K562 (cell line): ENCODE data around the gene LMBR1L. TPM values are rescaled to one million over a fixed set of nuclear protein-coding genes. Genes with fewer than 3 reads are reported as not detected.

ENCODE experiments used
- ATAC-seq: fragments of 200-7000 bp; cut with Tn5 transposase; 3 replicates; pipeline ENCODE4 v1.9.1; 2020; ENCODE audit warnings: moderate library complexity
- BruUV-seq: library from RNA; stranded (reverse); fragments of 400-500 nt; replicated peaks from 2 replicates; lab custom pipeline; 2021; lab: Mats Ljungman, UMichigan
- CTCF ChIA-PET: fragments of 300-600 bp; formaldehyde crosslinking; extraction: SDS; loops from one replicate; lab custom pipeline; 2021; ENCODE audit warnings: low intra/inter-chr PET ratio; lab: Yijun Ruan, JAX
- POLR2A ChIA-PET: fragments of 300-600, 350-650 bp; sonication (Branson Sonifier 250); formaldehyde crosslinking; extraction: SDS; loops from one replicate; lab custom pipeline; 2021; ENCODE audit warnings: antibody characterized with exemption, inconsistent platforms; lab: Yijun Ruan, JAX
- DNase-seq, 4 experiments: peaks; one replicate each; pipeline versions ENCODE4 v3.0.0 to v3.0.0-alpha.2; 2011 to 2018; ENCODE audit warnings: low spot score in 3 of 4, mixed read lengths in 3 of 4; ENCODE audit errors: extremely low read depth in 1 of 4
- FAIRE-seq: peaks from 2 replicates; lab custom pipeline; 2011; peaks lifted over from hg19 to GRCh38; lab: Jason Lieb, UNC
- H2AFZ ChIP-seq: 2 replicates; pipeline ENCODE4 v1.6.0; 2011; ENCODE audit warnings: low read depth, low read length, control low read depth, inconsistent platforms
- H3K27ac ChIP-seq: fragments of 200-600 bp; 3 replicates; pipeline ENCODE4 v1.8.0; 2011; ENCODE audit warnings: low read depth, mild to moderate bottlenecking, control low read depth, inconsistent platforms, low read length, moderate library complexity, mixed read lengths; ENCODE audit errors: extremely low read depth
- H3K27me3 ChIP-seq, 2 experiments: fragments of 300-600 bp in 1 of 2; 2 replicates in 1 of 2; 3 replicates in 1 of 2; pipeline versions ENCODE4 v1.6.0 to v1.8.0; 2011; ENCODE audit warnings: inconsistent platforms in 2 of 2, low read length in 2 of 2, mild to moderate bottlenecking in 1 of 2, mixed read lengths in 1 of 2, moderate library complexity in 1 of 2; ENCODE audit not compliant: control insufficient read depth in 2 of 2, insufficient read depth in 2 of 2
- H3K36me3 ChIP-seq: fragments of 300-600 bp; 3 replicates; pipeline ENCODE4 v1.8.0; 2011; ENCODE audit warnings: mild to moderate bottlenecking, low read length, inconsistent platforms; ENCODE audit not compliant: control insufficient read depth, insufficient read depth
- H3K4me1 ChIP-seq, 2 experiments: fragments of 200-600 bp in 1 of 2; replicated peaks in 1 of 2; 2 replicates in 1 of 2; 3 replicates in 1 of 2; pipeline versions ENCODE4 v1.5.1 to v1.8.0; 2011; ENCODE audit warnings: inconsistent platforms in 2 of 2, low read length in 2 of 2, mild to moderate bottlenecking in 1 of 2, mixed read lengths in 1 of 2, moderate library complexity in 1 of 2; ENCODE audit not compliant: control insufficient read depth in 2 of 2, insufficient read depth in 2 of 2
- H3K4me2 ChIP-seq: 2 replicates; pipeline ENCODE4 v1.6.1; 2011; ENCODE audit warnings: low read length, control low read depth, inconsistent platforms, mixed read lengths; ENCODE audit not compliant: insufficient read depth
- H3K4me3 ChIP-seq: fragments of 200-600 bp; sonication (generic), shearing (Covaris generic); 2 replicates; pipeline ENCODE4 v1.5.1; 2016; ENCODE audit warnings: control low read depth, inconsistent platforms
- H3K79me2 ChIP-seq: fragments of 200-600 bp; 3 replicates; pipeline ENCODE4 v1.8.0; 2011; ENCODE audit warnings: low read length, inconsistent platforms; ENCODE audit not compliant: control insufficient read depth, insufficient read depth
- H3K9ac ChIP-seq, 2 experiments: 2 replicates each; pipeline versions ENCODE4 v1.6.0 to v1.6.1; 2011; ENCODE audit warnings: low read depth in 2 of 2, low read length in 2 of 2, control low read depth in 1 of 2, inconsistent platforms in 1 of 2, mild to moderate bottlenecking in 1 of 2, mixed read lengths in 1 of 2; ENCODE audit not compliant: insufficient read depth in 1 of 2
- H3K9me1 ChIP-seq: one replicate; pipeline ENCODE4 v1.6.0; 2011; ENCODE audit warnings: inconsistent platforms, mild to moderate bottlenecking, low read length, moderate library complexity; ENCODE audit not compliant: control insufficient read depth, insufficient read depth
- H3K9me3 ChIP-seq: replicated peaks from 2 replicates; pipeline ENCODE4 v1.5.1; 2011; ENCODE audit warnings: low read depth, low read length, inconsistent platforms; ENCODE audit not compliant: control insufficient read depth, insufficient read depth
- H4K20me1 ChIP-seq: replicated peaks from 2 replicates; pipeline ENCODE4 v1.6.1; 2011; ENCODE audit warnings: low read length, inconsistent platforms, mixed read lengths; ENCODE audit not compliant: control insufficient read depth, insufficient read depth
- SRSF9 ChIP-seq: fragments of 200-400 bp; formaldehyde crosslinking; IDR thresholded peaks from 2 replicates; pipeline ENCODE4 v1.6.1; 2017; ENCODE audit warnings: low read depth, low read length, borderline replicate concordance
- ZSCAN29 ChIP-seq: fragments of 450-650 bp; IDR thresholded peaks from 2 replicates; pipeline ENCODE4 v1.6.1; 2017
- WGBS: fragments of 100-300 bp; shearing (Covaris generic); methylation state at CpG from one replicate; pipeline ENCODE4 v1.1.6; 2016; ENCODE audit warnings: low coverage, mixed read lengths; ENCODE audit not compliant: insufficient coverage; ENCODE audit errors: missing lambda C conversion rate; 5-methylcytosine and 5-hydroxymethylcytosine counted together
- in situ Hi-C: fragments of 300-500 bp; cut with MboI; formaldehyde crosslinking; loops from 4 replicates; pipeline ENCODE4 v1.15.0; 2018; ENCODE audit warnings: inconsistent platforms, mixed read lengths
- intact Hi-C: fragments of 100-400 bp; cut with micrococcal nuclease; formaldehyde crosslinking; loops from 2 replicates; pipeline ENCODE4 v1.14.2; 2022
- polyA plus RNA-seq, 8 experiments: library from polyadenylated mRNA; depleted of rRNA in 4 of 8; stranded (reverse) in 5 of 8; unstranded in 3 of 8; fragments of >200 nt; fragmentation: Nextera tagmentation in 2 of 8; fragmentation: Illumina TruSeq in 1 of 8; extraction: Ambion mirVana in 2 of 8; extraction: Trizol in 1 of 8; gene quantifications; 2 replicates each; pipeline versions ENCODE4 v1.2.1 to v1.2.3, GENCODE V29; 2011 to 2014; ENCODE audit warnings: inconsistent platforms in 1 of 8, missing spikeins in 1 of 8
- total RNA-seq, 7 experiments: library from RNA; depleted of rRNA in 6 of 7; stranded (reverse); fragments of >200 nt in 6 of 7; fragmentation: Illumina TruSeq in 2 of 7; extraction: Trizol in 2 of 7; gene quantifications; 2 replicates each; pipeline versions ENCODE4 v1.2.1 to v1.2.3, GENCODE V29; 2011 to 2021; ENCODE audit warnings: low replicate concordance in 1 of 7
- TF ChIP-seq, protein P1 (sequence below): IDR thresholded peaks from 2 replicates; pipeline ENCODE4 v1.6.1; 2012; ENCODE audit warnings: low read depth, low read length, improper control_type of control experiment, borderline replicate concordance

Gene LMBR1L
- total and polyA plus RNA-seq, 9 of the 15 experiments (the other 6 are each of a cell fraction or from before 2014, with no cell fraction given) = 2.5 to 57.0 (median 31.1) TPM

DNA sequence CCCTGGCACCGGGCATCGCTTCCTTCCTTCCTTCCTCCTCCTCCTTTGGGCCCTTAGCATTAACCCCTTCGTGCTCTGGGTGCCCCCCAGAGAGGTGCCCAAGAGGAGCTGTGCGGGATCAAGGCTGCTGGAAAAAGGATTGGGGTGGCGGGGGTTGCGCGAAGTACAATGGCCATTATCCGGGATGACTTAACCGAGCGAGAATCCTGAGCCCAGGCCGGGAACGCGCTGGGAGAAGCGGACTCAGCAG lies 18.9 kb downstream of the LMBR1L start:
- H3K9me1 ChIP-seq = no peaks in the 10 kb centered on the region
- ATAC-seq (no peak), DNase-seq (no peak), FAIRE-seq (no peak)
- BruUV-seq = no TSS peak
- WGBS = 5% methylated on average over 14 of the region's 14 CpGs
- H3K4me1 ChIP-seq = peaks cover 73 to 74% of the 10 kb centered on the region in 2 experiments
- intact Hi-C loops (loop anchor here (1.0 to 2.0 kb wide), 2 partner anchors 39 to 92 kb away; partner anchors contain the start of genes DDN and TUBA1B), in situ Hi-C loops (no loop called here)
- TF ChIP-seq, protein P1, sequence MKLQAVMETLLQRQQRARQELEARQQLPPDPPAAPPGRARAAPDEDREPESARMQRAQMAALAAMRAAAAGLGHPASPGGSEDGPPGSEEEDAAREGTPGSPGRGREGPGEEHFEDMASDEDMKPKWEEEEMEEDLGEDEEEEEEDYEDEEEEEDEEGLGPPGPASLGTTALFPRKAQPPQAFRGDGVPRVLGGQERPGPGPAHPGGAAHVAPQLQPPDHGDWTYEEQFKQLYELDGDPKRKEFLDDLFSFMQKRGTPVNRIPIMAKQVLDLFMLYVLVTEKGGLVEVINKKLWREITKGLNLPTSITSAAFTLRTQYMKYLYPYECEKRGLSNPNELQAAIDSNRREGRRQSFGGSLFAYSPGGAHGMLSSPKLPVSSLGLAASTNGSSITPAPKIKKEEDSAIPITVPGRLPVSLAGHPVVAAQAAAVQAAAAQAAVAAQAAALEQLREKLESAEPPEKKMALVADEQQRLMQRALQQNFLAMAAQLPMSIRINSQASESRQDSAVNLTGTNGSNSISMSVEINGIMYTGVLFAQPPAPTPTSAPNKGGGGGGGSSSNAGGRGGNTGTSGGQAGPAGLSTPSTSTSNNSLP = no peak
- TF ChIP-seq SRSF9 (no peak), ZSCAN29 (0 out of 2 replicates have a peak, but pooled peaks have one; percentile 7)
- no peaks in the 10 kb centered on the region for H3K9me3 ChIP-seq
- POLR2A ChIA-PET = interaction anchor here (0.7 to 6.6 kb wide), 13 partner anchors 8 to 226 kb away, joined by 3 to 103 read pairs (median 8); partner anchors contain the start of genes LMBR1L, RHEBL1, RND1 and TUBA1B
- peak overlapping the region; percentile 91 for H3K27ac ChIP-seq
- peak overlapping the region; percentile 81 for H3K4me2 ChIP-seq
- H4K20me1 ChIP-seq = no peaks in the 10 kb centered on the region
- H3K27me3 ChIP-seq = no peaks in the 10 kb centered on the region
- peak overlapping the region; percentile 26 for H3K4me3 ChIP-seq
- CTCF ChIA-PET = interaction anchor here (0.6 to 1.8 kb wide), 5 partner anchors 19 to 142 kb away, joined by 3 to 15 read pairs (median 4); no protein-coding TSS in a partner anchor
- H3K79me2 ChIP-seq = peaks cover 12% of the 10 kb centered on the region; the same call in 1 of the 3 replicates
- H3K36me3 ChIP-seq = peaks cover 4% of the 10 kb centered on the region; the same call in 1 of the 3 replicates
- H2AFZ ChIP-seq = peak overlapping the region; percentile 92
- peak overlapping the region; percentile 65 to 85 for H3K9ac ChIP-seq
